Body of pancreas (tissue), 4 donors: Measurements from ENCODE around the gene PTPRN.

Source experiments
- POLR2A ChIP-seq, 3 donors: fragments of 450-650 bp; IDR thresholded peaks; one replicate each; pipeline ENCODE4 v1.6.1; 2016; ENCODE audit warnings: antibody characterized with exemption in 3 of 3, mild to moderate bottlenecking in 2 of 3
- TF ChIP-seq, protein P1 (sequence below), 7 experiments: fragments of 450-650 bp in 4 of 7; fragments of 200-600 bp in 3 of 7; sonication (generic) in 3 of 7; IDR thresholded peaks; one replicate each; pipeline ENCODE4 v1.5.1; 2016 to 2019; ENCODE audit warnings: antibody characterized with exemption in 7 of 7

DNA sequence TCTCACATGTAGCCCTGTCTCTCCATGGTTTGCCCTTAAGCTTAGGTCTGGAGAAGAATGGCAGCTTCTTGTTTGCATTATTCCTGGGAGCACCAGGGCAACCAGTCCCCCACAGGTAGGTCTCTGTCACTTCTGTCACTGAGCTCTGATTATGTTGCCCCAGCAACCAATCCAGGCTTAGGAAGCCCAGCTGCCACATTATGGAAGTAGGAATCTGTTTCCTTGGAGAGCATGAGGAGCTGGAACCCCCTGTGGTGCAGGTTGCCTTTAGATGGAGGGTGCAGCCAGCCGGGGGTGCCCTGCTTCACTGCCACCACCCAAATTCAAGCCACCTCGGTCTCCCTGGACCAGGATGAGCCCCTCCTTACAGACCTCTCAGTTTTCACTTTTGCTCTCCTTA, 18.5 kb upstream of the PTPRN start:
- TF ChIP-seq, protein P1, sequence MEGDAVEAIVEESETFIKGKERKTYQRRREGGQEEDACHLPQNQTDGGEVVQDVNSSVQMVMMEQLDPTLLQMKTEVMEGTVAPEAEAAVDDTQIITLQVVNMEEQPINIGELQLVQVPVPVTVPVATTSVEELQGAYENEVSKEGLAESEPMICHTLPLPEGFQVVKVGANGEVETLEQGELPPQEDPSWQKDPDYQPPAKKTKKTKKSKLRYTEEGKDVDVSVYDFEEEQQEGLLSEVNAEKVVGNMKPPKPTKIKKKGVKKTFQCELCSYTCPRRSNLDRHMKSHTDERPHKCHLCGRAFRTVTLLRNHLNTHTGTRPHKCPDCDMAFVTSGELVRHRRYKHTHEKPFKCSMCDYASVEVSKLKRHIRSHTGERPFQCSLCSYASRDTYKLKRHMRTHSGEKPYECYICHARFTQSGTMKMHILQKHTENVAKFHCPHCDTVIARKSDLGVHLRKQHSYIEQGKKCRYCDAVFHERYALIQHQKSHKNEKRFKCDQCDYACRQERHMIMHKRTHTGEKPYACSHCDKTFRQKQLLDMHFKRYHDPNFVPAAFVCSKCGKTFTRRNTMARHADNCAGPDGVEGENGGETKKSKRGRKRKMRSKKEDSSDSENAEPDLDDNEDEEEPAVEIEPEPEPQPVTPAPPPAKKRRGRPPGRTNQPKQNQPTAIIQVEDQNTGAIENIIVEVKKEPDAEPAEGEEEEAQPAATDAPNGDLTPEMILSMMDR (IDR thresholded peaks at IDR 0.05), result no peak
- no peak for TF ChIP-seq POLR2A (IDR thresholded peaks at IDR 0.05)
